ENCODE results near the gene SERGEF.
A peak's percentile ranks its signal among the peaks of the same experiment; 100 is the strongest.

SERGEF gene

GRCh38 chr11:17765356-17766072 lies 247.3 kb downstream of the SERGEF start:
- Histone ChIP-seq H3K9ac (no peak overlapping the region), H3K4me2 (0 out of 2 replicates have a peak overlapping the region, but pooled peaks have one; percentile 48), H3K4me1 (peaks cover 63% of the 10 kb centered on the region), H4K20me1 (no peaks in the 10 kb centered on the region), H3K36me3 (no peaks in the 10 kb centered on the region), H3K27ac (peak overlapping the region; percentile 30; the same call in 1 of the 2 replicates), H3K4me3 (no peak overlapping the region), H3K27me3 (no peaks in the 10 kb centered on the region), H3K9me3 (no peaks in the 10 kb centered on the region)
- TF ChIP-seq Cebpa-rat (IDR thresholded peaks at IDR 0.05) = no peak

GRCh38 chr11:17764446-17765218 lies 248.2 kb downstream of the SERGEF start:
- Histone ChIP-seq H3K9ac (no peak overlapping the region), H3K27me3 (no peaks in the 10 kb centered on the region), H3K4me2 (peak overlapping the region; percentile 48; the same call in 1 of the 2 replicates)

GRCh38 chr11:17763703-17764102 lies 249.1 kb downstream of the SERGEF start:
- Histone ChIP-seq H3K4me2 (no peak overlapping the region), H3K9me3 (peaks cover 9% of the 10 kb centered on the region), H4K20me1 (no peaks in the 10 kb centered on the region), H3K27ac (no peak overlapping the region), H3K9ac (no peak overlapping the region), H3K36me3 (no peaks in the 10 kb centered on the region), H3K4me1 (peaks cover 51% of the 10 kb centered on the region), H3K4me3 (no peak overlapping the region), H3K27me3 (no peaks in the 10 kb centered on the region)
- TF ChIP-seq Cebpa-rat (IDR thresholded peaks at IDR 0.05) = no peak

More at GRCh38 chr11:17764446-17765218, 248.2 kb downstream of the SERGEF start:
- Histone ChIP-seq H4K20me1 (no peaks in the 10 kb centered on the region), H3K27ac (no peak overlapping the region), H3K36me3 (no peaks in the 10 kb centered on the region), H3K9me3 (no peaks in the 10 kb centered on the region), H3K4me3 (no peak overlapping the region), H3K4me1 (peaks cover 56% of the 10 kb centered on the region)
- no peak for TF ChIP-seq Cebpa-rat (IDR thresholded peaks at IDR 0.05)

GRCh38 chr11:17763244-17763643 lies 249.6 kb downstream of the SERGEF start:
- Histone ChIP-seq H3K27me3 (no peaks in the 10 kb centered on the region), H4K20me1 (no peaks in the 10 kb centered on the region), H3K4me3 (no peak overlapping the region), H3K4me2 (no peak overlapping the region), H3K27ac (no peak overlapping the region), H3K9ac (no peak overlapping the region), H3K4me1 (peaks cover 46% of the 10 kb centered on the region), H3K36me3 (no peaks in the 10 kb centered on the region), H3K9me3 (peaks cover 13% of the 10 kb centered on the region)
- no peak for TF ChIP-seq Cebpa-rat (IDR thresholded peaks at IDR 0.05)

GRCh38 chr11:17762309-17762974 lies 250.4 kb downstream of the SERGEF start:
- no peak overlapping the region for H3K9ac ChIP-seq
- TF ChIP-seq Cebpa-rat (IDR thresholded peaks at IDR 0.05) = no peak

DNA sequence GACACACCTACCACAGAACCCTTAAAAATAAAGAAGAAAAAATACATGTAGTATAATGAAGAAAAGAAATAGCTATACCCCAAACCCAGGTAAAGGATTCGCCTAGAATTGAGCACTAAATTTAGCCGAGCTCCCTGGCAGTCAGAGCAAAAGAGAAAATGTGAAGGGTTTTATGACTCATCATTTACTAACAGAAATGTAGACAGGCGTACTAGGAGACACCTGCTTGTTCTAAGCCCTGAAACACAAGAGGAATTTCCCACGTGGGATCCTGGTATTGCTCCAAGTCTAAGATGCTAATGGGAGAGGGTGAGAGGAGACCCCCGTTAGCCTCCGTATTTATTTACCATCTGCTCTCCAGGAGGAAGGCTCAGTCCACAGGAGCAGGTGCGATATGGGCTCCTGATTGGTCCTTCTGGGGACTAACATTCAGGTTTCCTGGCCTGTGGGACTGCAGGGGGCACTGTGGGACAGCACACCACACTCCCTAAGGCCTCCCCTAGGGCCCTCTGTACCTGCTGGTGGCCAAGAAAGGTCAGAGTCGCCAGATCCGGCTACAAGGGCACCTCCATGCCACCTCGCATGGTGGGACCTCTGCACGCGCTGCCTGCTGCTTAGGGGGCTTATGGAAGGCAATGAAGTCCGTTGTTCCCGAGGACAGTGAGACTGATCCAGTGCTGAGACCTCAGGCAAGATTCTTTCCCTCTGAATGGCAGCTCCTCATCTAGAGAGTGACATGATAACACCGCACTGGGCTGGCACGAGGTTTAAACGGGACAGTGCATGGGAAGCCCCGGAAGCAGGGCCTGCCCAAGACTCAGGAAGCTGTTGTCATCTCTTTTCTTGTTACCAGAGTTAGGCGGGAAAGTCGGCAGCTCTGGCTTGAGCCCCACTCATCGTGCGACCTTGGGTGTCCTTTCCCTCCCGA lies 252.5 kb downstream of the SERGEF start:
- peaks cover 18% of the 10 kb centered on the region for H3K4me1 ChIP-seq
- H3K4me3 ChIP-seq = no peak overlapping the region
- no peaks in the 10 kb centered on the region for H3K36me3 ChIP-seq
- peaks cover 21% of the 10 kb centered on the region for H3K9me3 ChIP-seq
- no peak for TF ChIP-seq Cebpa-rat (IDR thresholded peaks at IDR 0.05)
- H4K20me1 ChIP-seq = no peaks in the 10 kb centered on the region
- no peaks in the 10 kb centered on the region for H3K27me3 ChIP-seq
- no peak overlapping the region for H3K4me2 ChIP-seq
- H3K9ac ChIP-seq = no peak overlapping the region
- no peak overlapping the region for H3K27ac ChIP-seq

More at GRCh38 chr11:17762309-17762974, 250.4 kb downstream of the SERGEF start:
- H3K36me3 ChIP-seq = no peaks in the 10 kb centered on the region
- H3K27me3 ChIP-seq = no peaks in the 10 kb centered on the region
- H3K4me2 ChIP-seq = no peak overlapping the region
- H3K9me3 ChIP-seq = peaks cover 19% of the 10 kb centered on the region
- H4K20me1 ChIP-seq = no peaks in the 10 kb centered on the region
- H3K4me1 ChIP-seq = peaks cover 38% of the 10 kb centered on the region
- H3K4me3 ChIP-seq = no peak overlapping the region
- no peak overlapping the region for H3K27ac ChIP-seq

DNA sequence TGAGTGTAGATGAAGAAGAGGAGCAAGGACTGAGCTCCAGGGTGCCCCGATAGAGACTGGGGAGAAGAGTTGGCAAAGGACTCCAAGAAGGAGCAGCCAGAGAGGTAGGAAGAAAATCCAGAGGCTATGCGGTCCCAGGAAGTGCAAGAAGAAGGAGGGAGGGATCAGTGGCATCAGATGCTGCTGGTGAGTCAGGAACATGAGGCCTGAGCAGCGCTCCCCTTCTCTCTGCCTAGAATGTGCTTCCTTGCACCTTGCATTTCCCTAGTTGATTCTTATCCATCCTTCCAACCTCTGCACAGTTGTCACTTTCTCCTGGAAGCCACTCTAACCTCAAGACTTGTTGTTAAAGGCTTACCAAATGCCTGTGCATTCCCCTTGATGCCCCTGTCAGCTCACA lies 257.0 kb downstream of the SERGEF start:
- TF ChIP-seq Cebpa-rat (IDR thresholded peaks at IDR 0.05) = no peak
- no peak overlapping the region for H3K4me3 ChIP-seq

DNA sequence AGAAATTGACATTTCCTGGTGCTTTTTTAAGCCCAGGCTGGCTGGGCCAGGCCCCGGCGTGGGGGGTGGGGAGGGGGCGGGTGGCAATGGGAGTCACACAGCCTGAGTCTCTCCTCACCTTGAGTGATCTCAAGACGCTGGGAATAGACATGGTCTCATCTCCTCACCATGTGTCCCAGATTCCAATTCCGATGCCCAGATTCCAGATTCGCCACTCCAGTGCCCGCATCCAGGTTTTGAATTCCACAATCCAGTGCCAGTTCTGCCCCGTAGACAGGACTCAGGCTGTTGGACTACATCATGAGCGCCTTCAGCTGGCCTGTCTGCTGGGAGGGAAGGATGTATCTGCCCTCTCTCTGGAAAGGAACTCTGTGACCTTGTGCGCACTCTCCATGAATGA lies 259.2 kb downstream of the SERGEF start:
- no peak for TF ChIP-seq Cebpa-rat (IDR thresholded peaks at IDR 0.05)
- H3K9ac ChIP-seq = peak overlapping the region; percentile 54; the same call in 1 of the 2 replicates

More for the DNA sequence above, 257.0 kb downstream of the SERGEF start:
- Histone ChIP-seq H3K4me2 (no peak overlapping the region), H3K4me1 (peaks cover 36% of the 10 kb centered on the region), H3K27ac (no peak overlapping the region), H3K27me3 (no peaks in the 10 kb centered on the region), H3K36me3 (no peaks in the 10 kb centered on the region), H3K9me3 (peaks cover 26% of the 10 kb centered on the region), H3K9ac (no peak overlapping the region), H4K20me1 (no peaks in the 10 kb centered on the region)

DNA sequence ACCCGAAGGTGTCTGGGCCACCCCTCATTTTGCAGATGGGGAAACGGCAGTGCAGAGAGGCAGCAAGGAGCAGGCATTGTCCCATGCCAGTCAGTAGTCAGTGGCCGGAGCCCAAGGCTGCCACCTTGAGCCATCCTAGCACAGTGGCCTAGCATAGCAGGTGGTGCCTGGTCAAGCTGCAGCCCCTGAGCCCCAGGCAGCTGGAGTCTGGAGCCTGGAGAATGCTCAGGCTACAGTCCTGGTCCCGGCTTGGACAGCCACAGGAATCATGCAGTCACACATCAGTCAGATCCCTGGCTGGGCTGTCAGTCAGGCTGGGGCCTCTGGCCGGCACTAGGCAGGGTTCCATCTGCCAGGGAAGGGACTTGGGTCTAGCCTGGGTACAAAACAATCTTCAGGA lies 259.7 kb downstream of the SERGEF start:
- H3K27me3 ChIP-seq = no peaks in the 10 kb centered on the region

More for the DNA sequence above, 259.2 kb downstream of the SERGEF start:
- H3K4me3 ChIP-seq = 0 out of 2 replicates have a peak overlapping the region, but pooled peaks have one; percentile 48
- no peaks in the 10 kb centered on the region for H4K20me1 ChIP-seq
- peaks cover 52% of the 10 kb centered on the region for H3K4me1 ChIP-seq
- peaks cover 17% of the 10 kb centered on the region for H3K9me3 ChIP-seq
- peak overlapping the region; percentile 90 for H3K4me2 ChIP-seq
- no peaks in the 10 kb centered on the region for H3K27me3 ChIP-seq
- no peak overlapping the region; the same call in 1 of the 2 replicates for H3K27ac ChIP-seq
- H3K36me3 ChIP-seq = no peaks in the 10 kb centered on the region

More for the DNA sequence above, 259.7 kb downstream of the SERGEF start:
- peak overlapping the region; percentile 54 for H3K9ac ChIP-seq
- H3K4me1 ChIP-seq = peaks cover 52% of the 10 kb centered on the region
- peaks cover 12% of the 10 kb centered on the region for H3K9me3 ChIP-seq
- peak overlapping the region; percentile 90 for H3K4me2 ChIP-seq
- H3K27ac ChIP-seq = peak overlapping the region; percentile 67
- no peaks in the 10 kb centered on the region for H4K20me1 ChIP-seq
- H3K4me3 ChIP-seq = peak overlapping the region; percentile 48; the same call in 1 of the 2 replicates
- TF ChIP-seq Cebpa-rat (IDR thresholded peaks at IDR 0.05) = no peak
- H3K36me3 ChIP-seq = no peaks in the 10 kb centered on the region

Measured in BLaER1 (cell line).